Breast epithelium (tissue), 4 donors: Measurements from ENCODE around the gene REXO1. TPM values are rescaled to one million over a fixed set of nuclear protein-coding genes. Genes with fewer than 3 reads are reported as not detected.
A peak's percentile ranks its signal among the peaks of the same experiment; 100 is the strongest.

Source experiments
- DNase-seq, 2 donors: peaks; one replicate each; pipeline ENCODE4 v3.0.0-alpha.2; 2019; ENCODE audit warnings: low spot score in 2 of 2
- H3K27ac ChIP-seq, 2 donors: fragments of 200-600 bp; sonication (generic) in 1 of 2; one replicate each; pipeline ENCODE4 v1.5.1; 2016 to 2019; ENCODE audit warnings: mild to moderate bottlenecking in 1 of 2
- H3K27me3 ChIP-seq, 2 donors: fragments of 200-600 bp; sonication (generic) in 1 of 2; one replicate each; pipeline versions ENCODE4 v1.5.1 to v1.6.0; 2017 to 2019; ENCODE audit warnings: control low read depth in 1 of 2, mild to moderate bottlenecking in 1 of 2
- H3K36me3 ChIP-seq: fragments of 200-600 bp; one replicate; pipeline ENCODE4 v1.5.1; 2019
- H3K4me1 ChIP-seq, 2 donors: fragments of 200-600 bp; sonication (generic); one replicate each; pipeline ENCODE4 v1.5.1; 2016 to 2019; ENCODE audit warnings: control low read depth in 1 of 2
- H3K4me3 ChIP-seq, 3 donors: fragments of 200-600 bp; sonication (generic); 1 replicate in 2 of 3; 2 replicates in 1 of 3; pipeline ENCODE4 v1.5.1; 2016 to 2019; ENCODE audit warnings: mild to moderate bottlenecking in 3 of 3, moderate library complexity in 2 of 3
- H3K9me3 ChIP-seq, 2 donors: fragments of 200-600 bp; sonication (generic) in 1 of 2; one replicate each; pipeline ENCODE4 v1.5.1; 2016 to 2019; ENCODE audit warnings: control low read depth in 1 of 2
- POLR2A ChIP-seq: fragments of 450-650 bp; IDR thresholded peaks from one replicate; pipeline ENCODE4 v1.6.1; 2016; ENCODE audit warnings: antibody characterized with exemption, mild to moderate bottlenecking, moderate library complexity
- POLR2AphosphoS5 ChIP-seq, 3 donors: sonication (generic); formaldehyde crosslinking; IDR thresholded peaks; one replicate each; pipeline ENCODE4 v1.6.1; 2017; ENCODE audit warnings: antibody characterized with exemption in 3 of 3
- intact Hi-C: fragments of 100-400 bp; cut with DNase I; formaldehyde crosslinking; loops from one replicate; pipeline ENCODE4 v1.15.1; 2023; ENCODE audit warnings: low total_unique reads
- total RNA-seq, 3 donors: library from RNA; depleted of rRNA; stranded (reverse); fragments of >200 nt; gene quantifications; one replicate each; pipeline ENCODE4 v1.1.0, GENCODE V29; 2016
- TF ChIP-seq, protein P1 (sequence below), 3 donors: fragments of 450-650 bp; IDR thresholded peaks; one replicate each; pipeline ENCODE4 v1.5.1; 2016 to 2017; ENCODE audit warnings: antibody characterized with exemption in 3 of 3, mild to moderate bottlenecking in 3 of 3, moderate library complexity in 3 of 3

Gene REXO1
- total RNA-seq, 3 donors from 2014 or later: 10.4 to 25.2 (median 19.7) TPM

DNA sequence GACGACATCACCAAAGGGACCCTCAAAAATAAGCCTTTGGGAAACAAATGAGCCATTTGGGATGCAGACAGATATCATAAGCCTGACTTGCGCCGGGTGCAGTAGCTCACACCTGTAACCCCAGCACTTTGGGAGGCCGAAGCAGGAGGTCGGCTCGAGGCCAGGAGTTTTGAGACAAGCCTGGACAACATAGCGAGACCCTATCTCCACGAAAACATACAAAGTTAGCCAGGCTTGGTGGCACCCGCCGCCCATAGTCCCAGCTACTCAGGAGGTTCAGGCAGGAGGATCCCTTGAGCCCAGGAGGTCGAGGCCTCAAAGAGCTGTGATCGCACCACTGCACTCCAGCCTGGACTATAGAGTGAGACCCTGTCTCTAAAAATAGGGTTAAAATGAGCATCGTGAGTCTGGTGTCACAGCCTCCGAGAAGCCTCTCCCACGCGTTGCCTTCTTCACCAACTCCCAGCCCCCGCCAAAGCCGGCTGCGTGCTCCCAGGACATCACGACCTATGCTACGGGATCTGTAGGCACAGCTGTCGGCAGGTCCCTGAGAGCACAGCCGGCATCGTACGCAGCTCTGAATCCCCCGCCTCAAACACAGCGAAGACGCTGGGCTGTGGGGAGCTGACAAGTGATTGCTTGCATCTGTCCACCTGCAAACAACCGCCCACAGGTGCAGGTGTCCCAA, 1.6 kb downstream of the REXO1 start:
- H3K9me3 ChIP-seq: no peaks in the 10 kb centered on the region
- H3K27me3 ChIP-seq: no peaks in the 10 kb centered on the region
- DNase-seq: no peak
- TF ChIP-seq, protein P1, sequence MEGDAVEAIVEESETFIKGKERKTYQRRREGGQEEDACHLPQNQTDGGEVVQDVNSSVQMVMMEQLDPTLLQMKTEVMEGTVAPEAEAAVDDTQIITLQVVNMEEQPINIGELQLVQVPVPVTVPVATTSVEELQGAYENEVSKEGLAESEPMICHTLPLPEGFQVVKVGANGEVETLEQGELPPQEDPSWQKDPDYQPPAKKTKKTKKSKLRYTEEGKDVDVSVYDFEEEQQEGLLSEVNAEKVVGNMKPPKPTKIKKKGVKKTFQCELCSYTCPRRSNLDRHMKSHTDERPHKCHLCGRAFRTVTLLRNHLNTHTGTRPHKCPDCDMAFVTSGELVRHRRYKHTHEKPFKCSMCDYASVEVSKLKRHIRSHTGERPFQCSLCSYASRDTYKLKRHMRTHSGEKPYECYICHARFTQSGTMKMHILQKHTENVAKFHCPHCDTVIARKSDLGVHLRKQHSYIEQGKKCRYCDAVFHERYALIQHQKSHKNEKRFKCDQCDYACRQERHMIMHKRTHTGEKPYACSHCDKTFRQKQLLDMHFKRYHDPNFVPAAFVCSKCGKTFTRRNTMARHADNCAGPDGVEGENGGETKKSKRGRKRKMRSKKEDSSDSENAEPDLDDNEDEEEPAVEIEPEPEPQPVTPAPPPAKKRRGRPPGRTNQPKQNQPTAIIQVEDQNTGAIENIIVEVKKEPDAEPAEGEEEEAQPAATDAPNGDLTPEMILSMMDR (IDR thresholded peaks at IDR 0.05): no peak
- TF ChIP-seq POLR2AphosphoS5 (IDR thresholded peaks at IDR 0.05) (no peak), POLR2A (no peak)
- H3K4me3 ChIP-seq: peak overlapping the region; percentile 99 to 100 (median 100)
- H3K27ac ChIP-seq: no peak overlapping the region
- intact Hi-C loops: no loop called here
- peaks cover 33 to 47% of the 10 kb centered on the region in 2 donors for H3K4me1 ChIP-seq
- no peaks in the 10 kb centered on the region for H3K36me3 ChIP-seq

GRCh38 chr19:1845642-1846041, 2.6 kb downstream of the REXO1 start:
- H3K4me1 ChIP-seq: peaks cover 38 to 47% of the 10 kb centered on the region in 2 donors
- TF ChIP-seq, protein P1 (IDR thresholded peaks at IDR 0.05): no peak
- TF ChIP-seq POLR2AphosphoS5 (IDR thresholded peaks at IDR 0.05) (no peak), POLR2A (no peak)
- DNase-seq: no peak
- no peak overlapping the region for H3K27ac ChIP-seq
- H3K4me3 ChIP-seq: peak overlapping the region in 1 of 3 donors; percentile 100
- intact Hi-C loops: no loop called here
- no peaks in the 10 kb centered on the region for H3K9me3 ChIP-seq
- no peaks in the 10 kb centered on the region for H3K27me3 ChIP-seq
- no peaks in the 10 kb centered on the region for H3K36me3 ChIP-seq

DNA sequence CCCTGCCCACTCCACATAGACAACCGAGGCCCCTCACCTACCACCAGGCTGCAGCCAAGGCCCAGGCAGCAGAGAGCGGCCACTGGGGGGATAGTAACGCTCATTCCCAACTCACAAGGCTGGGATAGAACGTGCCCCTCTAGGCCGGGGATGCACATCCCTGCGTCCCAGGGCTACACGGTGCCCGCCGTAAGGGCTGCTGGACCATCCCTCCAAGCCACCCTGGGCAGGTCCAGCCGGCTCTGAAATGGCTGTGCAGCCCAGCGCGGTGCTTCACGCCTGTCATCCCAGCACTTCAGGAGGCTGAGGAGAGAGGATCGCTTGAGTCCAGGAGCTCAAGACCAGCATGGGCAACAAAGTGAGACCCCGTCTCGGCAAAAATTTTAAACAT, 3.2 kb downstream of the REXO1 start:
- H3K36me3 ChIP-seq: no peaks in the 10 kb centered on the region
- H3K27ac ChIP-seq: no peak overlapping the region
- intact Hi-C loops: no loop called here
- no peak overlapping the region for H3K4me3 ChIP-seq
- no peaks in the 10 kb centered on the region for H3K27me3 ChIP-seq
- no peak for DNase-seq
- H3K4me1 ChIP-seq: peaks cover 38 to 49% of the 10 kb centered on the region in 2 donors
- TF ChIP-seq POLR2AphosphoS5 (IDR thresholded peaks at IDR 0.05) (no peak), POLR2A (no peak)
- TF ChIP-seq, protein P1 (IDR thresholded peaks at IDR 0.05): no peak
- H3K9me3 ChIP-seq: no peaks in the 10 kb centered on the region

GRCh38 chr19:1844513-1845124, 3.7 kb downstream of the REXO1 start:
- Histone ChIP-seq H3K9me3 (no peaks in the 10 kb centered on the region), H3K4me3 (no peak overlapping the region), H3K27ac (peak overlapping the region; percentile 42 to 71), H3K4me1 (peaks cover 38 to 50% of the 10 kb centered on the region in 2 donors), H3K36me3 (no peaks in the 10 kb centered on the region), H3K27me3 (no peaks in the 10 kb centered on the region)
- intact Hi-C loops: no loop called here
- DNase-seq: no peak
- no peak for TF ChIP-seq POLR2A
- TF ChIP-seq, protein P1 (IDR thresholded peaks at IDR 0.05): no peak
- TF ChIP-seq POLR2AphosphoS5 (IDR thresholded peaks at IDR 0.05): no peak
